ENCODE measurements around the gene KPNB1. TPM values are rescaled to one million over a fixed set of nuclear protein-coding genes. Genes with fewer than 3 reads are reported as not detected.

KPNB1 gene
- total and polyA plus RNA-seq, 2 of the 8 experiments (the other 6 are each of a cell fraction or from before 2014, with no cell fraction given), result 171 to 625 TPM

DNA sequence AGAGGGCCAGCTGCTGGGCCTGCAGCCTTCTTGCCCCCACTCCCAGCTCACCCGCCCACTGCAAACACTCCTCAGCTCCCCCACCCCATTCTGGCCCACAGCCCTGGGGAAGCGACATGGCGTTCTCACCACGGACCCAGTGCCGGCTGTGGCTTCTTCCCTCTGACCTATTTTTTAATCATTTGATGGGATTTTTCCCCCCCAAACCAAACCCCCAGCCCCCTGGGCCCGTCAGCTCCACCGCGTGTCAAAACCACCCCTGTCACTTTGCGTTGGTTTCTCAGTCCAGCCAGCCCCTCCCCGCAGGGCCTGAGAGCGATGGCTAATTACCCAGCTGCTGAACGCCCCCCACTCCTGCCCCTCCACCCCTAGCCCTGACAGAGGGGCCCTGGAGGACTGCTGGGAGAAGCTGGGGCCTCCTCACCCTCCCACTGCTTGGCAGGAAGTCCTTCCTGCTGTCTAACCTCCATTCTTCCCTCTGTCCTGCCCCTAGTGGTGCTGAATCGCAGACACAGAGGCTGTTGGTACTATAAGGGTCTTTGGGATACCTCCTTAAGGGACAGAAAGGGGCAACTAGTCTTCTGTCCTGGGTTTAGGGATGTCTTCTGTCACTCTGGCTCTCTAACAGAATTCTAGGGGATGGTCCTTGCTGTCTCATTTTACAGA, 75.9 kb downstream of the KPNB1 start:
- CTCF ChIA-PET (ENCODE audit: partially characterized antibody), result interaction anchor here (0.7 to 24.7 kb wide), 7 partner anchors 7 to 50 kb away, joined by 3 to 441 read pairs (median 8); partner anchors contain the start of genes TBKBP1 and TBX21
- peaks cover 0 to 21% (median 16%) of the 10 kb centered on the region in 4 experiments; a peak in 6 of 7 replicates for H3K27me3 ChIP-seq (replicated peaks in 1 of 4; ENCODE audit: control insufficient read depth in 3 of 4, extremely low read depth in 1 of 4, insufficient read depth in 3 of 4, low read length in 3 of 4)
- H2AFZ ChIP-seq (ENCODE audit: low read length), result no peak overlapping the region
- no peak overlapping the region for H3K4me3 ChIP-seq (ENCODE audit: extremely low read depth in 1 of 4, insufficient read depth in 2 of 4, low read depth in 3 of 4, low read length in 4 of 4)
- H3K9me3 ChIP-seq (ENCODE audit: insufficient read depth in 2 of 2, low read depth in 1 of 2, low read length in 1 of 2), result no peaks in the 10 kb centered on the region
- no peak overlapping the region for H4K8ac ChIP-seq (ENCODE audit: extremely low read depth, insufficient read depth, low read length)
- FAIRE-seq (no peak), DNase-seq (ENCODE audit: low read depth in 1 of 2, low spot score in 2 of 2) (no peak)
- no peak overlapping the region for H3K4me2 ChIP-seq (ENCODE audit: insufficient read depth in 1 of 2, low read depth in 2 of 2, low read length in 2 of 2)
- POLR2A ChIA-PET (ENCODE audit: partially characterized antibody), result interaction anchor here (0.6 to 2.7 kb wide), 4 partner anchors 17 to 76 kb away, joined by 3 to 10 read pairs (median 6); partner anchors contain the start of gene KPNB1
- no peak overlapping the region for H2BK15ac ChIP-seq (ENCODE audit: low read length)
- H2BK120ac ChIP-seq (replicated peaks; ENCODE audit: low read depth, low read length), result no peak overlapping the region
- H3K4ac ChIP-seq (replicated peaks; ENCODE audit: insufficient read length, low read depth, low read length), result no peak overlapping the region
- no peak overlapping the region for H2BK5ac ChIP-seq (ENCODE audit: low read depth, low read length)
- no peak overlapping the region for H3K9ac ChIP-seq (replicated peaks in 1 of 4; ENCODE audit: extremely low read depth in 1 of 4, low read depth in 3 of 4, low read length in 3 of 4)
- H4K20me1 ChIP-seq (replicated peaks in 1 of 2; ENCODE audit: control insufficient read depth in 1 of 2, insufficient read depth in 2 of 2, low read length in 2 of 2), result no peaks in the 10 kb centered on the region
- no peak overlapping the region for H2BK20ac ChIP-seq (ENCODE audit: low read length)
- H3K4me1 ChIP-seq (replicated peaks in 1 of 4; ENCODE audit: control insufficient read depth in 3 of 4, insufficient read depth in 4 of 4, low read length in 3 of 4), result peaks cover 0 to 19% (median 8%) of the 10 kb centered on the region in 4 experiments; a peak in 4 of 7 replicates
- H3K79me2 ChIP-seq (ENCODE audit: control insufficient read depth in 1 of 2, insufficient read depth in 2 of 2, low read length in 2 of 2), result no peaks in the 10 kb centered on the region
- no peak overlapping the region for H3K56ac ChIP-seq (replicated peaks; ENCODE audit: insufficient read length, low read depth, low read length)
- 87% methylated on average over 10 of the region's 13 CpGs; no CpG with 5 or more reads in 1 of the 2 experiments for WGBS, 2 experiments (ENCODE audit: extremely low coverage in 1 of 2, insufficient coverage in 1 of 2, insufficient read length in 1 of 2, insufficient replicate concordance in 2 of 2, low coverage in 1 of 2, low lambda C conversion rate in 2 of 2, missing lambda C conversion rate in 1 of 2)
- H3K23me2 ChIP-seq (ENCODE audit: low read depth, low read length), result no peaks in the 10 kb centered on the region; the same call in 1 of the 2 replicates
- no peaks in the 10 kb centered on the region for H3K79me1 ChIP-seq (ENCODE audit: low read depth, low read length)
- no peak overlapping the region for H3K14ac ChIP-seq (ENCODE audit: insufficient read length)
- H4K5ac ChIP-seq (ENCODE audit: insufficient read length, low read depth, low read length), result no peak overlapping the region
- no peak overlapping the region for H4K91ac ChIP-seq (replicated peaks; ENCODE audit: insufficient read length, low read length)
- H3K36me3 ChIP-seq (ENCODE audit: control insufficient read depth in 2 of 4, insufficient read depth in 4 of 4, low read length in 3 of 4), result no peaks in the 10 kb centered on the region
- no peak overlapping the region for H3K18ac ChIP-seq (ENCODE audit: extremely low read depth, low read length)
- H3K23ac ChIP-seq (ENCODE audit: insufficient read length), result no peak overlapping the region
- H2AK5ac ChIP-seq (ENCODE audit: low read depth, low read length), result no peak overlapping the region
- TF ChIP-seq KDM1A (IDR thresholded peaks at IDR 0.05; ENCODE audit: borderline replicate concordance, low read length), result peak; percentile 90
- no peak for TF ChIP-seq JUN (IDR thresholded peaks at IDR 0.05; ENCODE audit: low read depth, low read length)
- TF ChIP-seq, protein P1, sequence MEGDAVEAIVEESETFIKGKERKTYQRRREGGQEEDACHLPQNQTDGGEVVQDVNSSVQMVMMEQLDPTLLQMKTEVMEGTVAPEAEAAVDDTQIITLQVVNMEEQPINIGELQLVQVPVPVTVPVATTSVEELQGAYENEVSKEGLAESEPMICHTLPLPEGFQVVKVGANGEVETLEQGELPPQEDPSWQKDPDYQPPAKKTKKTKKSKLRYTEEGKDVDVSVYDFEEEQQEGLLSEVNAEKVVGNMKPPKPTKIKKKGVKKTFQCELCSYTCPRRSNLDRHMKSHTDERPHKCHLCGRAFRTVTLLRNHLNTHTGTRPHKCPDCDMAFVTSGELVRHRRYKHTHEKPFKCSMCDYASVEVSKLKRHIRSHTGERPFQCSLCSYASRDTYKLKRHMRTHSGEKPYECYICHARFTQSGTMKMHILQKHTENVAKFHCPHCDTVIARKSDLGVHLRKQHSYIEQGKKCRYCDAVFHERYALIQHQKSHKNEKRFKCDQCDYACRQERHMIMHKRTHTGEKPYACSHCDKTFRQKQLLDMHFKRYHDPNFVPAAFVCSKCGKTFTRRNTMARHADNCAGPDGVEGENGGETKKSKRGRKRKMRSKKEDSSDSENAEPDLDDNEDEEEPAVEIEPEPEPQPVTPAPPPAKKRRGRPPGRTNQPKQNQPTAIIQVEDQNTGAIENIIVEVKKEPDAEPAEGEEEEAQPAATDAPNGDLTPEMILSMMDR (IDR thresholded peaks at IDR 0.05; ENCODE audit: control extremely low read depth in 1 of 3, insufficient read depth in 1 of 3, low read depth in 1 of 3, low read length in 3 of 3), result peak in 2 of 3 experiments; percentile 32 to 41; a peak in 3 of 4 replicates
- no peak overlapping the region for H2BK12ac ChIP-seq (ENCODE audit: low read depth, low read length)
- H3K27ac ChIP-seq (ENCODE audit: low read depth, low read length), result no peak overlapping the region
